AG10803 (cell line): ENCODE measurements around the gene RHBDL2.
A peak's percentile ranks its signal among the peaks of the same experiment; 100 is the strongest.

Experiments
- DNase-seq: peaks from one replicate; pipeline ENCODE4 v3.0.0; 2010; ENCODE audit warnings: low read depth
- H3K4me3 ChIP-seq: 2 replicates; pipeline ENCODE4 v1.5.1; 2011; ENCODE audit warnings: mild to moderate bottlenecking, low read length, control low read depth
- CTCF ChIP-seq: conservative IDR thresholded peaks from 2 replicates; pipeline ENCODE4 v1.5.1; 2011; ENCODE audit warnings: mild to moderate bottlenecking, low read length, control low read depth, inconsistent platforms

Gene RHBDL2

GRCh38 chr1:38942664-38943428 lies 1.2 kb upstream of the RHBDL2 start:
- no peak for DNase-seq
- no peak overlapping the region for H3K4me3 ChIP-seq
- no peak for TF ChIP-seq CTCF

GRCh38 chr1:38941093-38941492 lies 537 bp downstream of the RHBDL2 start:
- peak overlapping the region; percentile 64 for H3K4me3 ChIP-seq
- TF ChIP-seq CTCF = no peak
- DNase-seq = no peak

GRCh38 chr1:38940339-38941047 lies 1.1 kb downstream of the RHBDL2 start:
- DNase-seq = no peak
- no peak for TF ChIP-seq CTCF
- H3K4me3 ChIP-seq = no peak overlapping the region

GRCh38 chr1:38938722-38939260 lies 2.8 kb downstream of the RHBDL2 start:
- no peak overlapping the region for H3K4me3 ChIP-seq
- no peak for TF ChIP-seq CTCF
- DNase-seq = no peak

- no peak for TF ChIP-seq CTCF
- no peak overlapping the region for H3K4me3 ChIP-seq
Measured at GRCh38 chr1:38932571-38932970, 9.1 kb downstream of the RHBDL2 start.

GRCh38 chr1:38929476-38929875 lies 12.2 kb downstream of the RHBDL2 start:
- DNase-seq = no peak
- TF ChIP-seq CTCF = no peak
- H3K4me3 ChIP-seq = no peak overlapping the region

More at GRCh38 chr1:38932571-38932970, 9.1 kb downstream of the RHBDL2 start:
- DNase-seq = no peak
